IMR-90 (cell line): ENCODE data around the gene COL4A1. TPM values are rescaled to one million over a fixed set of nuclear protein-coding genes. Genes with fewer than 3 reads are reported as not detected.

Source experiments
- ATAC-seq: fragments of 200-7000 bp; cut with Tn5 transposase; 2 replicates; pipeline ENCODE4 v1.9.1; 2020; ENCODE audit warnings: low read depth, mild to moderate bottlenecking, moderate library complexity
- BruUV-seq: library from RNA; stranded (reverse); fragments of 400-500 nt; replicated peaks from 2 replicates; lab custom pipeline; 2021; lab: Mats Ljungman, UMichigan
- CTCF ChIA-PET: fragments of 300-600 bp; formaldehyde crosslinking; extraction: SDS; loops from one replicate; lab custom pipeline; 2021; ENCODE audit warnings: antibody characterized with exemption; lab: Yijun Ruan, JAX
- POLR2A ChIA-PET: fragments of 300-600 bp; sonication (Branson Sonifier 250); formaldehyde crosslinking; loops from one replicate; lab custom pipeline; 2022; ENCODE audit warnings: antibody characterized with exemption; ENCODE audit not compliant: unreplicated experiment; lab: Charles Lee
- DNase-seq: peaks from one replicate; pipeline ENCODE4 v3.0.0; 2013
- H2AFZ ChIP-seq: replicated peaks from 2 replicates; pipeline ENCODE3; 2013; ENCODE audit warnings: low read length, mild to moderate bottlenecking; ENCODE audit not compliant: poor library complexity
- H2AK5ac ChIP-seq: 2 replicates; pipeline ENCODE4 v1.6.1; 2013; ENCODE audit warnings: low read depth, low read length, inconsistent platforms
- H2AK9ac ChIP-seq: replicated peaks from 2 replicates; pipeline ENCODE3; 2013; ENCODE audit warnings: mild to moderate bottlenecking, low read depth, low read length, moderate library complexity; ENCODE audit not compliant: poor library complexity
- H2BK120ac ChIP-seq: 2 replicates; pipeline ENCODE4 v1.6.1; 2013; ENCODE audit warnings: low read depth, low read length, inconsistent platforms
- H2BK15ac ChIP-seq: 3 replicates; pipeline ENCODE4 v1.6.1; 2013; ENCODE audit warnings: low read depth, low read length, inconsistent platforms
- H2BK20ac ChIP-seq: 2 replicates; pipeline ENCODE4 v1.6.1; 2013; ENCODE audit warnings: low read depth, mild to moderate bottlenecking, inconsistent platforms, low read length, moderate library complexity
- H2BK5ac ChIP-seq: 2 replicates; pipeline ENCODE4 v1.6.1; 2013; ENCODE audit warnings: mild to moderate bottlenecking, low read depth, low read length, inconsistent platforms; ENCODE audit not compliant: poor library complexity, severe bottlenecking
- H3K14ac ChIP-seq: replicated peaks from 2 replicates; pipeline ENCODE4 v1.6.1; 2013; ENCODE audit warnings: low read depth, low read length, inconsistent platforms
- H3K18ac ChIP-seq: 2 replicates; pipeline ENCODE4 v1.6.1; 2013; ENCODE audit warnings: low read depth, low read length, control low read depth
- H3K23ac ChIP-seq: 2 replicates; pipeline ENCODE4 v1.6.1; 2013; ENCODE audit warnings: low read depth, low read length, inconsistent platforms
- H3K27ac ChIP-seq: 2 replicates; pipeline ENCODE4 v1.5.1; 2013; ENCODE audit warnings: mild to moderate bottlenecking, control low read depth, low read length; ENCODE audit not compliant: insufficient read depth
- H3K27me3 ChIP-seq: 2 replicates; pipeline ENCODE4 v1.6.1; 2013; ENCODE audit warnings: low read length; ENCODE audit not compliant: control insufficient read depth, insufficient read depth
- H3K36me3 ChIP-seq: 2 replicates; pipeline ENCODE4 v1.6.1; 2013; ENCODE audit warnings: low read length, mixed read lengths; ENCODE audit not compliant: control insufficient read depth, insufficient read depth
- H3K4ac ChIP-seq: 2 replicates; pipeline ENCODE4 v1.6.1; 2013; ENCODE audit warnings: low read depth, low read length, inconsistent platforms
- H3K4me1 ChIP-seq: 2 replicates; pipeline ENCODE4 v1.6.1; 2013; ENCODE audit warnings: low read length, mixed read lengths; ENCODE audit not compliant: control insufficient read depth, insufficient read depth
- H3K4me2 ChIP-seq: 2 replicates; pipeline ENCODE4 v1.6.1; 2013; ENCODE audit warnings: low read depth, mild to moderate bottlenecking, control low read depth, low read length, moderate library complexity
- H3K4me3 ChIP-seq: 2 replicates; pipeline ENCODE4 v1.5.1; 2013; ENCODE audit warnings: low read depth, mild to moderate bottlenecking, control low read depth, low read length, moderate library complexity; ENCODE audit not compliant: insufficient read depth
- H3K56ac ChIP-seq: 2 replicates; pipeline ENCODE4 v1.6.1; 2013; ENCODE audit warnings: low read length, inconsistent platforms; ENCODE audit not compliant: insufficient read depth; ENCODE audit errors: extremely low read depth
- H3K79me1 ChIP-seq, 2 experiments: 2 replicates each; pipeline ENCODE4 v1.6.1; 2013; ENCODE audit warnings: low read length in 2 of 2, inconsistent platforms in 1 of 2, low read depth in 1 of 2
- H3K9ac ChIP-seq: 2 replicates; pipeline ENCODE4 v1.6.1; 2013; ENCODE audit warnings: low read depth, low read length, control low read depth
- H3K9me1 ChIP-seq: 2 replicates; pipeline ENCODE4 v1.6.1; 2013; ENCODE audit warnings: low read length, inconsistent platforms; ENCODE audit not compliant: insufficient read depth
- H3K9me3 ChIP-seq: 2 replicates; pipeline ENCODE4 v1.6.1; 2013; ENCODE audit warnings: low read length; ENCODE audit not compliant: control insufficient read depth, insufficient read depth
- H4K20me1 ChIP-seq: 2 replicates; pipeline ENCODE4 v1.6.1; 2013; ENCODE audit warnings: low read length, inconsistent platforms; ENCODE audit not compliant: insufficient read depth
- H4K5ac ChIP-seq: 2 replicates; pipeline ENCODE4 v1.6.1; 2013; ENCODE audit warnings: mild to moderate bottlenecking, low read depth, low read length, control low read depth
- H4K8ac ChIP-seq, 2 experiments: 2 replicates each; pipeline ENCODE4 v1.6.1; 2013; ENCODE audit warnings: low read depth in 2 of 2, low read length in 2 of 2, control low read depth in 1 of 2, inconsistent platforms in 1 of 2
- H4K91ac ChIP-seq: 2 replicates; pipeline ENCODE4 v1.6.1; 2013; ENCODE audit warnings: low read depth, low read length, inconsistent platforms; ENCODE audit not compliant: insufficient read depth
- CEBPB ChIP-seq: IDR thresholded peaks from 2 replicates; pipeline ENCODE4 v1.6.1; 2012; ENCODE audit warnings: low read depth, low read length, improper control_type of control experiment
- MAZ ChIP-seq: IDR thresholded peaks from 2 replicates; pipeline ENCODE4 v1.6.1; 2012; ENCODE audit warnings: low read depth, mild to moderate bottlenecking, low read length, improper control_type of control experiment, moderate library complexity, borderline replicate concordance
- NFE2L2 ChIP-seq: fragments of 150-350 bp; IDR thresholded peaks from 2 replicates; pipeline ENCODE4 v1.6.1; 2016; ENCODE audit warnings: low read depth, mild to moderate bottlenecking, low read length
- POLR2A ChIP-seq: IDR thresholded peaks from 2 replicates; pipeline ENCODE4 v1.6.1; 2012; ENCODE audit warnings: mild to moderate bottlenecking, low read depth, low read length
- RCOR1 ChIP-seq: IDR thresholded peaks from 2 replicates; pipeline ENCODE4 v1.6.1; 2012; ENCODE audit warnings: mild to moderate bottlenecking, low read length, improper control_type of control experiment; ENCODE audit not compliant: insufficient replicate concordance
- SMC3 ChIP-seq: fragments of 150-350 bp; IDR thresholded peaks from 2 replicates; pipeline ENCODE4 v1.6.1; 2016; ENCODE audit warnings: low read depth, mild to moderate bottlenecking, antibody characterized with exemption, low read length, moderate library complexity
- WGBS, 2 experiments: methylation state at CpG; one replicate each; pipeline versions ENCODE4 v1.1.5 to v1.1.7; 2013; ENCODE audit warnings: missing lambda C conversion rate in 2 of 2; ENCODE audit not compliant: insufficient read length in 1 of 2; ENCODE audit errors: extremely low coverage in 2 of 2; 5-methylcytosine and 5-hydroxymethylcytosine counted together
- dilution Hi-C: fragments of 300-500 bp; cut with HindIII; formaldehyde crosslinking; loops from one replicate; pipeline ENCODE4 v1.14.3; 2018; ENCODE audit warnings: low sequenced_read_pairs; ENCODE audit not compliant: unreplicated experiment
- in situ Hi-C: fragments of 300-500 bp; cut with MboI; formaldehyde crosslinking; loops from 3 replicates; pipeline ENCODE4 v1.14.3; 2019; ENCODE audit warnings: low sequenced_read_pairs, inconsistent platforms, mixed read lengths
- intact Hi-C: fragments of 100-400 bp; cut with micrococcal nuclease; formaldehyde crosslinking; loops from 2 replicates; pipeline ENCODE4 v1.10.0; 2022
- polyA plus RNA-seq, 3 experiments: library from polyadenylated mRNA; depleted of rRNA; stranded (reverse); fragments of >200 nt; gene quantifications; 2 replicates each; pipeline ENCODE4 v1.2.3, GENCODE V29; 2012; ENCODE audit warnings: low replicate concordance in 1 of 3
- total RNA-seq: library from RNA; depleted of rRNA; stranded (reverse); fragments of >200 nt; gene quantifications from 2 replicates; pipeline ENCODE4 v1.2.3, GENCODE V29; 2012
- TF ChIP-seq, protein P1 (sequence below): conservative IDR thresholded peaks from 2 replicates; pipeline ENCODE4 v1.5.1; 2012; ENCODE audit warnings: mild to moderate bottlenecking, low read depth, low read length, improper control_type of control experiment
- TF ChIP-seq, protein P2 (sequence below): fragments of 150-350 bp; IDR thresholded peaks from 2 replicates; pipeline ENCODE4 v1.6.1; 2016; ENCODE audit warnings: low read depth, mild to moderate bottlenecking, low read length, moderate library complexity, borderline replicate concordance

The COL4A1 gene
- total and polyA plus RNA-seq, 2 of the 4 experiments (the other 2 are of a cell fraction), result 230 to 337 TPM

DNA sequence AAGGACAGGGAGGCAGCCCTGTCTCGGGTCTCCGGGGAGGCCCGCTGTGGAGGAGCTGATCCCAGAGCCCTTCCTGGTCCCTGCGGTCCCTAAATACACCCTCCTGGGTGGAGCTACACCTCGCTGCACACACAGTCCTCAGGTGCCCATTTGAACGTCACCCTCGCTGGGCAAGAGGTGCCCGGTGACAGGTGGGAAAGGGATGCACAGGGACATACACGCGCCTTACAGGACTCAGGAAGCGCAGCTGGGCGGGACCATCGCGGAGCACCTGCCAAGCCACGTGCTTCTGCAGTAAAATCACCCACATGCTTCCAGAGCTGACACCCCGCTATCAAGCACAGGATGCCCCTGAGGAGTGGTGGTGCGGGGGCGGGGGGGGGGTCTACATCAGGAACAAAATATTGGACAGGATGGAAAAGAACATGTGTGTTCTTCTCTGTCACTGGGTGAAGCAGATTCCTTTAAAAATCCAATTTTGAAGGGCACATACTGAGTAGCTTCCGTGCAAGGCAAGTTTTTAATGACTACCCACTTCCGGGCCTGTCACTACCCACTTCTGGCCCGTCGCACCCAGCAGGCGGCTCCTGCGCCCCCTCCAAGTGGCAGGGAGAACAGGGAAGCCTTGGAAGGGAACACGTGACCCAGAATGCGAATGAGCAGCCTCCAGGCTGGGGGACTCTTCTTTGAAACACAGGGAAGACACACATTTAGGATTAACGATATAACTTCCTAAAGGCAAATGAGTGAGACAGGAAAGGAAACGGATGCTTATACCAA lies 78.9 kb downstream of the COL4A1 start:
- H2BK5ac ChIP-seq, result no peak overlapping the region
- H3K4me3 ChIP-seq, result no peak overlapping the region
- no peak for DNase-seq
- no peak overlapping the region for H2BK15ac ChIP-seq
- H4K20me1 ChIP-seq, result peaks cover 77% of the 10 kb centered on the region
- H3K4me1 ChIP-seq, result peaks cover 27% of the 10 kb centered on the region
- no peak overlapping the region; the same call in 1 of the 2 replicates for H3K14ac ChIP-seq
- ChIA-PET CTCF (interaction anchor here (0.6 kb wide), 1 partner anchor 458 kb away, joined by 3 read pairs; no protein-coding TSS in a partner anchor), POLR2A (no interaction called here)
- TF ChIP-seq, protein P1, sequence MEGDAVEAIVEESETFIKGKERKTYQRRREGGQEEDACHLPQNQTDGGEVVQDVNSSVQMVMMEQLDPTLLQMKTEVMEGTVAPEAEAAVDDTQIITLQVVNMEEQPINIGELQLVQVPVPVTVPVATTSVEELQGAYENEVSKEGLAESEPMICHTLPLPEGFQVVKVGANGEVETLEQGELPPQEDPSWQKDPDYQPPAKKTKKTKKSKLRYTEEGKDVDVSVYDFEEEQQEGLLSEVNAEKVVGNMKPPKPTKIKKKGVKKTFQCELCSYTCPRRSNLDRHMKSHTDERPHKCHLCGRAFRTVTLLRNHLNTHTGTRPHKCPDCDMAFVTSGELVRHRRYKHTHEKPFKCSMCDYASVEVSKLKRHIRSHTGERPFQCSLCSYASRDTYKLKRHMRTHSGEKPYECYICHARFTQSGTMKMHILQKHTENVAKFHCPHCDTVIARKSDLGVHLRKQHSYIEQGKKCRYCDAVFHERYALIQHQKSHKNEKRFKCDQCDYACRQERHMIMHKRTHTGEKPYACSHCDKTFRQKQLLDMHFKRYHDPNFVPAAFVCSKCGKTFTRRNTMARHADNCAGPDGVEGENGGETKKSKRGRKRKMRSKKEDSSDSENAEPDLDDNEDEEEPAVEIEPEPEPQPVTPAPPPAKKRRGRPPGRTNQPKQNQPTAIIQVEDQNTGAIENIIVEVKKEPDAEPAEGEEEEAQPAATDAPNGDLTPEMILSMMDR, result no peak
- TF ChIP-seq POLR2A (0 out of 2 replicates have a peak, but pooled peaks have one; percentile 6), MAZ (no peak), CEBPB (no peak), NFE2L2 (no peak), RCOR1 (no peak), SMC3 (no peak)
- TF ChIP-seq, protein P2, sequence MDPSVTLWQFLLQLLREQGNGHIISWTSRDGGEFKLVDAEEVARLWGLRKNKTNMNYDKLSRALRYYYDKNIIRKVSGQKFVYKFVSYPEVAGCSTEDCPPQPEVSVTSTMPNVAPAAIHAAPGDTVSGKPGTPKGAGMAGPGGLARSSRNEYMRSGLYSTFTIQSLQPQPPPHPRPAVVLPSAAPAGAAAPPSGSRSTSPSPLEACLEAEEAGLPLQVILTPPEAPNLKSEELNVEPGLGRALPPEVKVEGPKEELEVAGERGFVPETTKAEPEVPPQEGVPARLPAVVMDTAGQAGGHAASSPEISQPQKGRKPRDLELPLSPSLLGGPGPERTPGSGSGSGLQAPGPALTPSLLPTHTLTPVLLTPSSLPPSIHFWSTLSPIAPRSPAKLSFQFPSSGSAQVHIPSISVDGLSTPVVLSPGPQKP, result no peak
- peaks cover 24% of the 10 kb centered on the region for H3K9me1 ChIP-seq
- no peak overlapping the region for H2AK9ac ChIP-seq
- no peak overlapping the region for H4K91ac ChIP-seq
- dilution Hi-C loops (no loop called here), intact Hi-C loops (no loop called here), in situ Hi-C loops (no loop called here)
- no peak overlapping the region for H4K8ac ChIP-seq
- H2AFZ ChIP-seq, result no peak overlapping the region
- no peak overlapping the region for H4K5ac ChIP-seq
- H2BK120ac ChIP-seq, result no peak overlapping the region
- BruUV-seq, result no TSS peak
- H3K27ac ChIP-seq, result no peak overlapping the region
- H3K27me3 ChIP-seq, result no peaks in the 10 kb centered on the region
- peaks cover 16% of the 10 kb centered on the region for H3K36me3 ChIP-seq
- H3K4me2 ChIP-seq, result no peak overlapping the region
- H3K9ac ChIP-seq, result no peak overlapping the region
- 0 out of 2 replicates have a peak overlapping the region, but pooled peaks have one; percentile 10 for H3K23ac ChIP-seq
- no peaks in the 10 kb centered on the region for H3K9me3 ChIP-seq
- H2BK20ac ChIP-seq, result no peak overlapping the region
- H3K56ac ChIP-seq, result no peak overlapping the region
- no peak for ATAC-seq
- H3K18ac ChIP-seq, result no peak overlapping the region; the same call in 1 of the 2 replicates
- peak overlapping the region; percentile 39; the same call in 1 of the 2 replicates for H2AK5ac ChIP-seq
- peaks cover 35 to 87% of the 10 kb centered on the region in 2 experiments for H3K79me1 ChIP-seq
- 100% methylated on average over 11 of the region's 28 CpGs; no CpG with 5 or more reads in 1 of the 2 experiments for WGBS, 2 experiments
- H3K4ac ChIP-seq, result no peak overlapping the region
